ENCODE data around the gene NOTCH4.

Gene NOTCH4

GRCh38 chr6:32151863-32152768 lies 71.8 kb downstream of the NOTCH4 start, which contains the start of gene PRRT1 (continued):
- TF ChIP-seq ZBTB11 (tag by site-specific recombination; conservative IDR thresholded peaks at IDR 0.05; ENCODE audit: low read depth) (no peak), ZNF610 (tag by site-specific recombination; IDR thresholded peaks at IDR 0.05; ENCODE audit: borderline replicate concordance) (no peak)

- H3K27ac ChIP-seq (ENCODE audit: extremely low read depth, low read depth, low read length): no peak overlapping the region
- peaks cover 9% of the 10 kb centered on the region; the same call in 1 of the 2 replicates for H3K4me1 ChIP-seq (ENCODE audit: control insufficient read depth, insufficient read depth, low read length)
- CTCF ChIA-PET: interaction anchor here (0.7 to 1.7 kb wide), 3 partner anchors 13 to 702 kb away, joined by 3 to 8 read pairs (median 3); partner anchors contain the start of genes EGFL8 and TAP1
- peaks cover 5 to 12% of the 10 kb centered on the region in 2 experiments; a peak in 2 of 3 replicates for H3K36me3 ChIP-seq (ENCODE audit: control insufficient read depth in 2 of 2, insufficient read depth in 1 of 2, low read length in 2 of 2)
- H3K4me3 ChIP-seq (ENCODE audit: low read depth, low read length): no peak overlapping the region
- POLR2A ChIA-PET: interaction anchor here (2.2 to 3.4 kb wide), 2 partner anchors 22 to 26 kb away, joined by 7 to 38 read pairs; partner anchors contain the start of genes AGPAT1, ATF6B and FKBPL
- H3K9me3 ChIP-seq (ENCODE audit: control insufficient read depth, insufficient read depth, low read depth, low read length): no peaks in the 10 kb centered on the region
- no peak for TF ChIP-seq ZNF2 (tag by site-specific recombination; IDR thresholded peaks at IDR 0.05)
- TF ChIP-seq ZNF341 (tag by site-specific recombination; IDR thresholded peaks at IDR 0.05; ENCODE audit: low read depth): peak; percentile 78
- peak; percentile 78 for TF ChIP-seq ZNF664 (tag by site-specific recombination; IDR thresholded peaks at IDR 0.05)
- TF ChIP-seq ZNF274 (IDR thresholded peaks at IDR 0.05; ENCODE audit: low read length): no peak
- no peak for TF ChIP-seq ZNF274 (tag by site-specific recombination; IDR thresholded peaks at IDR 0.05; ENCODE audit: borderline replicate concordance)
- TF ChIP-seq PATZ1 (tag by site-specific recombination; IDR thresholded peaks at IDR 0.05): no peak
- no peak for TF ChIP-seq OVOL3 (tag by site-specific recombination; IDR thresholded peaks at IDR 0.05)
These were observed 72.5 kb downstream of the NOTCH4 start for GRCh38 chr6:32151181-32151862.

GRCh38 chr6:32149932-32150870 lies 73.7 kb downstream of the NOTCH4 start:
- Histone ChIP-seq H3K27ac (ENCODE audit: extremely low read depth, low read depth, low read length) (no peak overlapping the region), H3K4me3 (ENCODE audit: low read depth, low read length) (no peak overlapping the region), H3K36me3 (ENCODE audit: control insufficient read depth in 2 of 2, insufficient read depth in 1 of 2, low read length in 2 of 2) (peaks cover 0 to 1% of the 10 kb centered on the region in 2 experiments; a peak in 1 of 3 replicates), H3K4me1 (ENCODE audit: control insufficient read depth, insufficient read depth, low read length) (peaks cover 9% of the 10 kb centered on the region; the same call in 1 of the 2 replicates), H3K9me3 (ENCODE audit: control insufficient read depth, insufficient read depth, low read depth, low read length) (no peaks in the 10 kb centered on the region)
- CTCF ChIA-PET: no interaction called here
- POLR2A ChIA-PET: interaction anchor here (3.4 kb wide), 1 partner anchor 21 kb away, joined by 38 read pairs; the partner anchor contains the start of genes ATF6B and FKBPL
- TF ChIP-seq ZNF639 (tag by site-specific recombination; IDR thresholded peaks at IDR 0.05): no peak
- TF ChIP-seq GLIS1 (tag by site-specific recombination; IDR thresholded peaks at IDR 0.05): no peak
- no peak for TF ChIP-seq ZSCAN4 (tag by site-specific recombination; IDR thresholded peaks at IDR 0.05)
- TF ChIP-seq ZNF324 (tag by site-specific recombination; IDR thresholded peaks at IDR 0.05): no peak
- TF ChIP-seq ZNF624 (tag by site-specific recombination; IDR thresholded peaks at IDR 0.05): no peak
- TF ChIP-seq ZFP3 (tag by site-specific recombination; IDR thresholded peaks at IDR 0.05; ENCODE audit: low read depth): no peak
- TF ChIP-seq ZNF157 (tag by site-specific recombination; IDR thresholded peaks at IDR 0.05): no peak
- TF ChIP-seq MZF1 (tag by site-specific recombination; IDR thresholded peaks at IDR 0.05; ENCODE audit: borderline replicate concordance): no peak
- TF ChIP-seq ZNF16 (tag by site-specific recombination; IDR thresholded peaks at IDR 0.05; ENCODE audit: low read depth): no peak

All from HEK293 (cell line).